ENCODE results near the gene PRRC2C.
"Not testable (repeated sequence)": the region's sequence is repeated elsewhere in the genome, so short reads cannot be mapped to it uniquely, and the experiment has no call there.

Gene PRRC2C

GRCh38 chr1:171590022-171590421 lies 104.7 kb downstream of the PRRC2C start:
- peak; percentile 52 for DNase-seq

- peak; percentile 7 for DNase-seq
Measured at GRCh38 chr1:171595324-171595723, 110.0 kb downstream of the PRRC2C start.

- DNase-seq: no peak
Measured at GRCh38 chr1:171596119-171596518, 110.8 kb downstream of the PRRC2C start.

- DNase-seq: no peak
Measured at GRCh38 chr1:171596705-171597104, 111.4 kb downstream of the PRRC2C start.

GRCh38 chr1:171597203-171597602 lies 111.9 kb downstream of the PRRC2C start:
- peak; percentile 1 for DNase-seq

- not testable (repeated sequence) for DNase-seq
Measured at GRCh38 chr1:171600310-171600709, 115.0 kb downstream of the PRRC2C start.

- no peak for DNase-seq
Measured at GRCh38 chr1:171600862-171601261, 115.5 kb downstream of the PRRC2C start.

- DNase-seq: not testable (repeated sequence)
Measured at GRCh38 chr1:171603042-171603441, 117.7 kb downstream of the PRRC2C start.

GRCh38 chr1:171606402-171606941 lies 121.1 kb downstream of the PRRC2C start:
- no peak for DNase-seq

- DNase-seq: peak; percentile 8
Measured at GRCh38 chr1:171610385-171610784, 125.1 kb downstream of the PRRC2C start.

GRCh38 chr1:171611306-171611705 lies 126.0 kb downstream of the PRRC2C start:
- DNase-seq: no peak

GRCh38 chr1:171613282-171613681 lies 128.0 kb downstream of the PRRC2C start:
- no peak for DNase-seq

GRCh38 chr1:171615122-171615906 lies 130.0 kb downstream of the PRRC2C start:
- DNase-seq: not testable (repeated sequence)

- DNase-seq: no peak
Measured at GRCh38 chr1:171616586-171616985, 131.3 kb downstream of the PRRC2C start.

- no peak for DNase-seq
Measured at GRCh38 chr1:171622152-171622462, 136.8 kb downstream of the PRRC2C start, which contains the start of gene MYOCOS. Gene MYOCOS (plus strand): TSS chr1:171622243. CDS start chr1:171623884, 1,641 bp downstream.

- no peak for DNase-seq
Measured at GRCh38 chr1:171623651-171624331, 138.5 kb downstream of the PRRC2C start.

GRCh38 chr1:171625225-171625624 lies 139.9 kb downstream of the PRRC2C start:
- DNase-seq: no peak

GRCh38 chr1:171627020-171627419 lies 141.7 kb downstream of the PRRC2C start:
- DNase-seq: no peak

GRCh38 chr1:171628225-171628624 lies 142.9 kb downstream of the PRRC2C start:
- DNase-seq: no peak

GRCh38 chr1:171635661-171636060 lies 150.3 kb downstream of the PRRC2C start:
- DNase-seq: no peak

- DNase-seq: no peak
Measured at GRCh38 chr1:171636141-171636540, 150.8 kb downstream of the PRRC2C start.

GRCh38 chr1:171637928-171638576 lies 152.7 kb downstream of the PRRC2C start:
- no peak for DNase-seq

- no peak for DNase-seq
Measured at GRCh38 chr1:171640225-171640624, 154.9 kb downstream of the PRRC2C start.
